Duodenal mucosa (tissue), 2 donors: Measurements from ENCODE around the gene EML1.

Source experiments
- H3K27ac ChIP-seq: one replicate; pipeline ENCODE4 v1.7.0; 2013; ENCODE audit warnings: low read depth, low read length
- H3K27me3 ChIP-seq, 2 donors: one replicate each; pipeline ENCODE4 v1.7.0; 2013; ENCODE audit warnings: low read length in 2 of 2, control low read depth in 1 of 2; ENCODE audit not compliant: insufficient read depth in 2 of 2, control insufficient read depth in 1 of 2
- H3K36me3 ChIP-seq, 2 donors: one replicate each; pipeline ENCODE4 v1.7.0; 2013; ENCODE audit warnings: low read length in 2 of 2, control low read depth in 1 of 2; ENCODE audit not compliant: insufficient read depth in 2 of 2, control insufficient read depth in 1 of 2
- H3K4me1 ChIP-seq, 2 donors: one replicate each; pipeline ENCODE4 v1.7.0; 2013; ENCODE audit warnings: low read length in 2 of 2, control low read depth in 1 of 2; ENCODE audit not compliant: insufficient read depth in 2 of 2, control insufficient read depth in 1 of 2
- H3K4me3 ChIP-seq, 2 donors: one replicate each; pipeline ENCODE4 v1.7.0; 2013; ENCODE audit warnings: low read length in 2 of 2, low read depth in 1 of 2
- H3K9ac ChIP-seq, 2 donors: one replicate each; pipeline ENCODE4 v1.7.0; 2013; ENCODE audit warnings: low read length in 2 of 2, low read depth in 1 of 2
- H3K9me3 ChIP-seq, 2 donors: one replicate each; pipeline ENCODE4 v1.7.0; 2013; ENCODE audit warnings: low read length in 2 of 2, control low read depth in 1 of 2; ENCODE audit not compliant: control insufficient read depth in 1 of 2

EML1 gene

GRCh38 chr14:99790978-99791376 is 2.2 kb upstream of the EML1 start:
- peaks cover 4 to 39% of the 10 kb centered on the region in 2 donors for H3K27me3 ChIP-seq
- H3K27ac ChIP-seq = no peak overlapping the region
- no peaks in the 10 kb centered on the region for H3K36me3 ChIP-seq

GRCh38 chr14:99791476-99792209 is 1.6 kb upstream of the EML1 start:
- peaks cover 0 to 20% of the 10 kb centered on the region in 2 donors for H3K4me1 ChIP-seq
- H3K27ac ChIP-seq = no peak overlapping the region
- H3K4me3 ChIP-seq = no peak overlapping the region
- no peaks in the 10 kb centered on the region for H3K36me3 ChIP-seq
- no peak overlapping the region for H3K9ac ChIP-seq
- peaks cover 4 to 44% of the 10 kb centered on the region in 2 donors for H3K27me3 ChIP-seq
- no peaks in the 10 kb centered on the region for H3K9me3 ChIP-seq

More at GRCh38 chr14:99790978-99791376, 2.2 kb upstream of the EML1 start:
- Histone ChIP-seq H3K9me3 (no peaks in the 10 kb centered on the region), H3K4me1 (peaks cover 0 to 23% of the 10 kb centered on the region in 2 donors), H3K4me3 (no peak overlapping the region), H3K9ac (no peak overlapping the region)

- Histone ChIP-seq H3K27ac (no peak overlapping the region), H3K4me3 (no peak overlapping the region), H3K27me3 (peaks cover 4 to 49% of the 10 kb centered on the region in 2 donors), H3K36me3 (no peaks in the 10 kb centered on the region), H3K4me1 (peaks cover 0 to 20% of the 10 kb centered on the region in 2 donors), H3K9me3 (no peaks in the 10 kb centered on the region), H3K9ac (no peak overlapping the region)
Observed at GRCh38 chr14:99792210-99792535, 1.0 kb upstream of the EML1 start.

- H3K9ac ChIP-seq = peak overlapping the region in 1 of 2 donors; percentile 25
- H3K27me3 ChIP-seq = peaks cover 8 to 52% of the 10 kb centered on the region in 2 donors
- H3K4me3 ChIP-seq = peak overlapping the region in 1 of 2 donors; percentile 48
- no peaks in the 10 kb centered on the region for H3K9me3 ChIP-seq
- peak overlapping the region; percentile 52 for H3K27ac ChIP-seq
- no peaks in the 10 kb centered on the region for H3K36me3 ChIP-seq
- peaks cover 0 to 20% of the 10 kb centered on the region in 2 donors for H3K4me1 ChIP-seq
Observed at GRCh38 chr14:99792551-99793212, 531 bp upstream of the EML1 start.

GRCh38 chr14:99794151-99794780 is 1.1 kb downstream of the EML1 start:
- no peak overlapping the region for H3K27ac ChIP-seq

GRCh38 chr14:99795046-99795445 is 1.8 kb downstream of the EML1 start:
- no peak overlapping the region for H3K27ac ChIP-seq
- no peak overlapping the region for H3K9ac ChIP-seq
- H3K4me3 ChIP-seq = no peak overlapping the region
- H3K9me3 ChIP-seq = no peaks in the 10 kb centered on the region
- H3K27me3 ChIP-seq = peaks cover 10 to 57% of the 10 kb centered on the region in 2 donors
- H3K4me1 ChIP-seq = peaks cover 0 to 20% of the 10 kb centered on the region in 2 donors
- H3K36me3 ChIP-seq = no peaks in the 10 kb centered on the region

More at GRCh38 chr14:99794151-99794780, 1.1 kb downstream of the EML1 start:
- H3K9me3 ChIP-seq = no peaks in the 10 kb centered on the region
- H3K4me1 ChIP-seq = peaks cover 0 to 20% of the 10 kb centered on the region in 2 donors
- no peaks in the 10 kb centered on the region for H3K36me3 ChIP-seq
- peaks cover 10 to 57% of the 10 kb centered on the region in 2 donors for H3K27me3 ChIP-seq
- no peak overlapping the region for H3K9ac ChIP-seq
- H3K4me3 ChIP-seq = peak overlapping the region; percentile 46 to 57

GRCh38 chr14:99797231-99797630 is 4.0 kb downstream of the EML1 start:
- Histone ChIP-seq H3K9ac (no peak overlapping the region), H3K27me3 (peaks cover 5 to 45% of the 10 kb centered on the region in 2 donors), H3K4me1 (peaks cover 0 to 5% of the 10 kb centered on the region in 2 donors), H3K4me3 (no peak overlapping the region), H3K27ac (no peak overlapping the region), H3K9me3 (no peaks in the 10 kb centered on the region), H3K36me3 (no peaks in the 10 kb centered on the region)

GRCh38 chr14:99800781-99801180 is 7.6 kb downstream of the EML1 start:
- Histone ChIP-seq H3K9ac (no peak overlapping the region), H3K4me3 (no peak overlapping the region), H3K27ac (no peak overlapping the region), H3K27me3 (peaks cover 5 to 19% of the 10 kb centered on the region in 2 donors), H3K36me3 (no peaks in the 10 kb centered on the region), H3K9me3 (no peaks in the 10 kb centered on the region), H3K4me1 (no peaks in the 10 kb centered on the region)

- Histone ChIP-seq H3K27me3 (peaks cover 3 to 7% of the 10 kb centered on the region in 2 donors), H3K27ac (no peak overlapping the region), H3K4me3 (no peak overlapping the region), H3K36me3 (no peaks in the 10 kb centered on the region), H3K9me3 (no peaks in the 10 kb centered on the region), H3K4me1 (no peaks in the 10 kb centered on the region), H3K9ac (no peak overlapping the region)
Observed at GRCh38 chr14:99802301-99803105, 9.3 kb downstream of the EML1 start.
